Right ventricle myocardium superior (tissue), 1 donor: ENCODE results near the gene SH3PXD2A. TPM values are rescaled to one million over a fixed set of nuclear protein-coding genes. Genes with fewer than 3 reads are reported as not detected.
A peak's percentile ranks its signal among the peaks of the same experiment; 100 is the strongest.

ENCODE experiments used
- ATAC-seq: fragments of 200-7000 bp; cut with Tn5 transposase; one replicate; pipeline ENCODE4 v1.9.1; 2020; ENCODE audit warnings: mild to moderate bottlenecking; ENCODE audit not compliant: poor library complexity
- DNase-seq: peaks from one replicate; pipeline ENCODE4 v3.0.0-alpha.2; 2020
- intact Hi-C: fragments of 100-400 bp; cut with DNase I; formaldehyde crosslinking; loops from one replicate; pipeline ENCODE4 v1.11.2; 2022
- total RNA-seq: library from RNA; stranded (reverse); fragmentation: NEBNext Ultra II Directional; extraction: Animal tissue kit (Norgen Biotek cat#: 25700); gene quantifications from one replicate; pipeline ENCODE4 v1.2.1, GENCODE V29; 2021
- donor health status: DM: no; HTN: yes; CAD: no; lungs with severe emphysema.

SH3PXD2A gene
- total RNA-seq, 1 donor from 2014 or later: 27.0 TPM

DNA sequence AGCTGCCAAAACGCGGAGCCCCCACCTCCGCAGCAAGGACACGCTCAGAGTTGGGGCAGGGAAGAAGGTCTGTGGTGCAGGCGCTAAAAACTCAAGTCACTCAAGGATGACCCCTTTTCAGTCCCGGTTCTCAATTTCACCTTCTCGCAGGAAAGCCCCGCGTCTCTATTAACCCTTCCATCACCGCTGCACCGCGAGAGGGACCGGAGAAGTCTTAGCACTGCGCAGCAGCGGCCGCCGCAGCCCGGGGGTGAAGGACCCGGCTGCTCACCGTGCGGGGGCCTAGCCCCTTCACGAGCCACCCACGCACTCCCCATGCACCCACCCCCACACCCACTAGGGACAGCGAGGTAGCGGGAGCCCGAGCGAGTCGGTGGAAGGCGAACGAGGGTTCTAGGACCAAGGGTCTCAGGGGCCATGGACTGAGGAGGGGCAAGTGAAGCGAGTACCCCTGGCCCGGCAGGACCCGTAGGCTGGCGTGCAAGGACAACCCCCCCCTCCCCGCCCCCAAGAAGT is 162.9 kb downstream of the SH3PXD2A start:
- ATAC-seq (no peak), DNase-seq (no peak)

DNA sequence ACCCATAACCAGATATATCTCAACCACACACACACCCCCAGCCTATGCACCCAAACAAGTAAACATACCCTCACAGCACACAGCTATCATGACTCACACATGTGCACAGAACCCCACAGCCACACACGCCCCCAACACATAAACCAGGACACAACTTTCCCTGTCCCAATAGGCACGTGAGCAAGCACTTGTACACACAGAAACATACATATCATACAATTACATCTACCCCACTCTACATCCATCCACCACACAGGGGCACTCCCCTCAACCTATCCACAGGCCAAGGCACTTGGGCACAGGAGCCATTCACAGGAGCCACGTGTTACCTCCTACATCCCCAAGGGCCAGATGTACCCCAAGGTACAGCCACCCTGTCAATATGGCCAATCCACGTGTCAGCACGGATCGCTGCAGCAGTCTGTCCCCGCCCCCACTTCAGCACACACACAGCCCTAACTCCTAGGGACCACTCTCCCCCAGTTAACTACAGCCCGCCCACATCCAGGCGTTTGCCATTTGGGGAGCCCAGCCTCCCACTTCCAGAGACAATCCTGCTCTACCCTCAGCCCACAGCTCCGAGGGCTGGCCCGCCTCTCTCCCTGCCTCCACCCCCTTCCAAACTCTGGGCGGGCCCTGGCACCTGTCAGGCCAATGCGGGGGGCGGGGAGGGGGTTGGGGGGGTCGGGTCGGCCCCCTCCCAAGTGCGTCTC is 163.5 kb downstream of the SH3PXD2A start:
- intact Hi-C loops: no loop called here

More for the DNA sequence above, 162.9 kb downstream of the SH3PXD2A start:
- intact Hi-C loops: no loop called here

DNA sequence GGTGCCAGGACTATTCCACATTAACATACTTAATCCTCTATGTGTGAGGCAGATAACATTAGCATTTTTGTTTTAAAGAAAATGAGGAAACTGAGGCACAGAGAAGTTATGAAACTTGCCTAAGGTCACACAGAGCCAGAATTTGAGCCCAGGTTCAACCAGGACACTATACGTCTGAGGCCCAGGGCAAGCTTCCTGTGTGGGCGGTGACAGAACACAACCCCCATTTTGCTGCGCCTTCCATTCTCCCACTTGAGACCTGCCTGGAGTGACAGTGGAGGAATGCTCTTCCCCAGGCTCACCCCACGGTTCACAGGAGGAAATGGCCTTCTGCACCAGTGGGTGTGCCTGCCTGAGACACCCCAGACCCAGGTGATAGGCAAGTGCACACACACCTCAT is 164.1 kb downstream of the SH3PXD2A start:
- DNase-seq (no peak), ATAC-seq (no peak)
- intact Hi-C loops: no loop called here

More for the DNA sequence above, 163.5 kb downstream of the SH3PXD2A start:
- ATAC-seq (no peak), DNase-seq (no peak)

DNA sequence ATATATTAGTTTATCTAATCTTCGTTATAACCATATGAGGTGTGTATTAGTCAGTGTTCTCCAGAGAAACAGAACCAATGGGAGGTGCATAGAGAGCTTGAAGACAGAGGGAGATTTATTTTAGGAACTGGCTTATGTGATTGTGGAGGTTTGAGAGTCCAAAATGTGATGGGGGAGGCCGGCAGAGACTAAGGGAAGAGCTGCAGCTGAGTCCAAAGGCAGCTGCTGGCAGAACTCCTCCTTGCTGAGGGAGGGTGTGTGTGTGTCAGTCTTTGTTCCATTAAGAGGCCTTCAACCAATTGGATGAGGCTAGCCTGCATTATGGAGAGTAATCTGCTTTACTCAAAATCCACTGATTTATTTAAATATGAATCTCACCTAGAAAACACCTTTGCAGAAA is 165.1 kb downstream of the SH3PXD2A start:
- intact Hi-C loops: no loop called here
- DNase-seq (no peak), ATAC-seq (no peak)

DNA sequence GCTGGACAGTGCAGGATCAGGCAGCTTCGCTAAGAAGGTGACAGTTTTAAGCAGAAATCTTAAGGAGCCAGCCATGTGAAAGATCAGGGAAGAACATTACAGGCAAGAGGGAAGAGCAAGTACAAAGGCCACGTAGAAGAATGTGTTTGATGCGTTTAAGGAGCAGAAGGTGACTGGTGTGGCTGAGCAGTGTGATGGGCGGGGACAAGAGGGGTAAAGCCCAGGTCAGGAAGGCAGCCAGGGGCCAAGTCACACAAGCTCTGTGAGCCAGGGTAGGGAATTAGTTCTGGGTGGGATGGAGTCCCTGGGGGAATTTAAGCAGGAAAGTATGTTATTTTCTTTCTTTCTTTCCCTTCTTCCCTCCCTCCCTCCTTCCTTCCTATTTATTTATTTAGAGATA is 166.9 kb downstream of the SH3PXD2A start:
- ATAC-seq: no peak
- intact Hi-C loops: loop anchor here (5.0 kb wide), 1 partner anchor 86 kb away; no protein-coding TSS in a partner anchor
- DNase-seq: no peak

DNA sequence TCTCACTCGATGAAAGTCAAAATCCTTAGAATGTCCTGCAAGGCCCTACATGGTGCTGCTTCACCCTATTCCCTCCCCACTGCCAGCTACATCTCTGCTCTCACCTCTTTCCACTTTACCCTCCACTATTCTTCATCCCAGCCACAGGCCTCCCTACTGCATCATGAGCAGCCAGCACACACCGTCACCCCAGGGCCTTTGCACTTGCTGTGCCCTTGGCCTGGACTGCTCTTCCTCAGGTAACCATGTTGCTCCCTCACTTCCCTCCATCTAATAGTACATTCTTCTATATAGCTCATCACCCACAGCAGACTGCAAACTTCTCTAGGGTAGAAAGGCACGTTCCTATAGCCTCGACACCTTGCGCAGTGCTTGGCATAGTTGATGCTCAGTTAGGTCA is 167.7 kb downstream of the SH3PXD2A start:
- no peak for DNase-seq
- intact Hi-C loops: loop anchor here (5.0 kb wide), 1 partner anchor 85 kb away; no protein-coding TSS in a partner anchor
- ATAC-seq: no peak

DNA sequence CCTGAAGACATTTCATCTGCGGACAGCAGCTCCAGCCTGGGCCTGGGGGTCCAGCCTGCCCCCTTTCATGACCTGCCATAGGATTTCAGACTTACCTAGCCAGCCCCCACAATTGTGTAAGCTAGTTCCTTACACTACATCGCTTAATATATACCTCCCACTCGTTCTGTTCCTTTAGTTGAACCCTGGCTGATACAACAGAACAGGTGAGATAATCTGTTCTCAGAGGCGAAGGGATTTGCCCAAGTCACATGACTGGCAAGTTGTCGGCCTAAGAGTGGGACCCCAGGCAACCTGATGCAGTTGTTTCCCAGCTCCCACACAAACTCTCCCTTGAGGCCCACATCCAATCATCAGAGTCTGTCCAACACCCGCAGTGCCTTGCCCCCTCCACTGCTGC is 168.2 kb downstream of the SH3PXD2A start:
- no peak for ATAC-seq
- no peak for DNase-seq
- intact Hi-C loops: loop anchor here (5.0 kb wide), 1 partner anchor 85 kb away; no protein-coding TSS in a partner anchor

DNA sequence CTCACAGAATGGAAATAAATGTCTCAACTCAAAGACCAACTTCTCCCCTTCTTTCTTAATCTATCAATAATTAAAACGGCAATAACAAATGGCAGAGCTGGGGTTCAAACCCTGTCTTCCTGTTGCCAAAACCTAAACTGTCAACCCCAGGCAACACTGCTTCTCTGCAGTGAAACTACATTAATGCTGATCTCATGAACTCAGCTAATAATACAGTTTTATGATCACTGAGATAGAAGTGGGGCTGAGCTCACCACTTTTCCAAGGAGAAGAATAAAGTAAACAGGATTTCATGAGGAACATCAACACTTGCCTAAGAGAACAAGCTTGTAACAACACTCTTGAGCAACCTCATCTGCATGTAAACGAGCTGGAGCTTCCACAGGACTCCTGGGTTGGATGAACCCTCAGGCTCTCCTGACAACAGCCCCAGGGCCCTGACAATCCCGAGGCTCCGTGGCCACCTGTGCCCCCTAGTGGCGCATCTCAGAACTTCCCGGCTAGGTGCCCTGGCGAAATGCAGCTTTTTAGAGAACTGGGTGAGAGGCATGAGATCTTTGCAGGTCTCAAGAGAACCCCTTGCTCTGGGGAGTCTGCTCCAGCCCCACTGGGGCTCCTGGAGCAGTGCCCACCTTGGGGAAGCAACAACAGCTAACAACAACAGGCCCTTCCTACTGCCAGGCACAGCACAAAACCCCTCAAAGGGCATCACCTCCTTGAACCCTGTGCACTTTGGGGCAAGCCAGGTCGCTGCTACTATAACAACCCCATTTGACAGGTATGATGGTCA is 169.3 kb downstream of the SH3PXD2A start:
- peak; percentile 86 for DNase-seq
- ATAC-seq: peak; percentile 84
- intact Hi-C loops: loop anchor here (5.0 kb wide), 1 partner anchor 84 kb away; no protein-coding TSS in a partner anchor

DNA sequence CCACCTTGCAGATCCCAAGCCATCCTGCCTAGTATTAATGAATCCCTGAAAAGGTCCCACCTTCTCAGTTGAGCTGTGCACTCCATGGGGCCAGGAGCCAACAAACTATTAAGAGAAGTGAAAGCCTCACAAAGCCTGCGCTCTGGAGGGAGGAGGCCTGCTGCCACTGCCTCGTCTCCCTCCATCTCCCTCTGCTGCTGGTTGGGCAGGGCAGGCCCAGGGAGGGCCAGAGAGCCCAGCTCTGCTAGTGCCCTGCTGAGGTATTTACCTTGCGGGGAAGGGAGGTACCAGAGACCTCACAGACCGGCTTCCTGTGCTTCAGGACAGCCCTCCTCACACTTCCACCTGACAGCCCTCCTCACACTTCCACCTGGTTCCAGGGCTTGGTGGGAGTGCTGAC is 171.5 kb downstream of the SH3PXD2A start:
- intact Hi-C loops: no loop called here
- ATAC-seq: no peak
- no peak for DNase-seq

DNA sequence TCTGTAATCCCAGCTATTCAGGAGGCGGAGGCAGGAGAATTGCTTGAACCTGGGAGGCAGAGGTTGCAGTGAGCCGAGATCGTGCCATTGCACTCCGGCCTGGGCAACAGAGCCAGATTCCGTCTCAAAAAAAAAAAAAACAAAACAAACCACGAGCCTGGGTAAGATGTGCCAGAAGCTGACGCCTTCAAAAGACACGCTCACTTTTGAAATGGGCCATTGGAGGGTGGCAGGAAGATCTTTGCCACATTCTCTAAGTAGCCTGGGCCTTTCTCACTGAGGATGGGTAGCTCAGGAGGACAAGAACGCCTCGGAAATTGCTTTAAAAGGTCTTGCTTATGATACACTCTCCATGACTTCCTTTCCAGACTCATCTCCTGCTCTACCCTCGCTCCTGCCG is 172.7 kb downstream of the SH3PXD2A start:
- ATAC-seq: no peak
- DNase-seq: no peak
- intact Hi-C loops: no loop called here

DNA sequence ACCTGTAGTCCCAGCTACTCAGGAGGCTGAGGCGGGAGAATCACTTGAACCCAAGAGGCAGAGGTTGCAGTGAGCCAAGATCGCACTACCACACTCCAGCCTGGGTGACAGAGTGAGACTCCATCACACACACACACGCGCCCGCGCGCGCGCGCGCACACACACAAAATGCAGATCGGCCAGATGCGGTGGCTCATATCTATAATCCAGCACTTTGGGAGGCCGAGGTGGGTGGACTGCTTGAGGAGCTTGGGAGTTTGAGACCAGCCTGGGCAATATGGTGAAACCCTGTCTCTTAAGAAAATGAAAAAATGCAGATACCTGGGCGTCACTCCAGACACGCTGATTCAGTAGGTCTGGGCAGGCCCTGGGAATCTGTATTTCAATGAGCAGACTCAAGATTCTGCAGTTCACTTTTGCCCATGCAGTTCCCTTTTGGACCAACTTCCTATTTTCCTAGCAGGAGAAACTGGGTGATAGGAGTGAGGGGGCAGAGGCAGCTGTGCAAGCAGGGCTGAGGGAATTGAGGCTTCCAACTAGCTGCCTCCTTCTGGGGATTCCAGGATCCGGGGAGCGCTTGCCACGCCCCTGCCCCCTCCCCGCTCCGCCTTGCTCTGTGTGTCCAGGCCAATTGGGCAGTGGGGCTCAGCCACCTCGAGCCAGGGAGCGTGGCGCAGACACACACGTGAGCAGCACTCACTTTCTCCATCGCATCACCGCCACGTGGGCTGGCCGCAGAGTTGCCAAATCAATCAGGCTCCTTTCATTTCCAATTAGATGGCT is 173.6 kb downstream of the SH3PXD2A start:
- intact Hi-C loops: no loop called here
- DNase-seq: no peak
- no peak for ATAC-seq

DNA sequence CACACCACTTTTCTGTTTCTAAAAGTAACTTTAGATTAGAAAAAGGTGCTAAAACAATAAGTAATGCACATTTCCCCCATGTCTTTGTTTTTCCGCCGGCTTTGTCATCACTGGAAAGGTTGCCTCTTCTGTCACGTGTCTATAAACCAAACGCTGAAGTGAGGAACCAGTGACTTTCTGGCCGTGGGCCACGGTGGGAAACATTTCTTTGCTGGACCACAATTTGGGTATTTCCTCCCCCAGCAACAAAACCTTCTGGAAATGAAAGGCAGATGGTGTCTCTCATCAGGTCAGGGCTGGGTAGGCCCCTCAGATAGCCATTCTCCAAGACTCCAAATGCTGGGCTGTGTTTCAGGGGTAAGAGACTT is 174.5 kb downstream of the SH3PXD2A start:
- DNase-seq (no peak), ATAC-seq (no peak)
- intact Hi-C loops: no loop called here

DNA sequence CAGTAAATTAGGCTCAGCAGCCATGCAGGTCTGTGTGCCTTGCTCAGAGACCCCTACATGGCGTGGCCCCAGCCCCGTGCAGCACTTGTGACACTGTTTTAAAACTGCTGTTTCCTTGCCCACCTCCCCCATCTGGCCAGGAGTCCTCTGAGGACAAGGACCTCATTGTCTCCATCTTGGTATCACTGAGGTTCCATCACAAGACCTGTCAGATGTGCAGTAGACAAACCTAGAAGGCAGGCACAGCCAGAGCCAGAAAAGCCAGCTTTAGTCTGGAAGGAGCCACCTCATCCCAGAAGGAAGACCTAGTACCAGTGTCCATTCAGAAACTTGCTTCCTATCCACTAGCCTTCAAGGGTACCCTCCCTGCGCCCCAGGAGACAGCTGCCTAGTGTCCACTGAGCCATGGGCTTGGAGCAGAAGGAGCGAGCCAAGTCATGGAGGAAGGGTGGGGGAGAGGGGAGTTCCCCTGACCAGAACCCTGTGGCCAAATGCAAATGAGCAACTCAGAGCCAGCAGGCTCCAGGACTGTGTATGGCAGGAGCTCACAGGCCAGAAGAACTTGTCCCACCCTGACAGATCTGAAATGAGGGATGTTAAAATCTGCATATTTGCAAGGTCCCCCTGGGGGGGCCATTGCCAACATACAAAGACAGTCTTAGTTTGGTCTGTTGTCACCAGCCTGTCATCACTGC is 176.1 kb downstream of the SH3PXD2A start:
- DNase-seq: no peak
- intact Hi-C loops: no loop called here
- ATAC-seq: no peak

DNA sequence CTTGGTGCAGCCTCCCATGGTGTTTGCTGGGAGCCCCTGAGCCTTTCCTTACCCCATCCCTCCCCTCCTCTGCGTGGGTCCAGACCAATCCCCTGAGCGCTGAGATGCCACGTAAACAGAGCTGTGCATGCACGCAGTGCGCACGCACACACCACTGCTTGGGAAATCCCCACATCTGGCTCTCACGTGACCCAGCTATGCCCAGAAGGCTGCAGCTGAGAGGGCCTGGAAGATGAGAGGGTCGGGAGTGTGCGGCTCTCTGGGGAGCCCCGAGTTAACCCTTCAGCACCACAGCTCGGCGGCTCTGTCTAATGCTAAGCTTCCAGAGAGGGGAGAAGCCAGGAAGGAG is 177.2 kb downstream of the SH3PXD2A start:
- peak; percentile 87 for ATAC-seq
- intact Hi-C loops: no loop called here

DNA sequence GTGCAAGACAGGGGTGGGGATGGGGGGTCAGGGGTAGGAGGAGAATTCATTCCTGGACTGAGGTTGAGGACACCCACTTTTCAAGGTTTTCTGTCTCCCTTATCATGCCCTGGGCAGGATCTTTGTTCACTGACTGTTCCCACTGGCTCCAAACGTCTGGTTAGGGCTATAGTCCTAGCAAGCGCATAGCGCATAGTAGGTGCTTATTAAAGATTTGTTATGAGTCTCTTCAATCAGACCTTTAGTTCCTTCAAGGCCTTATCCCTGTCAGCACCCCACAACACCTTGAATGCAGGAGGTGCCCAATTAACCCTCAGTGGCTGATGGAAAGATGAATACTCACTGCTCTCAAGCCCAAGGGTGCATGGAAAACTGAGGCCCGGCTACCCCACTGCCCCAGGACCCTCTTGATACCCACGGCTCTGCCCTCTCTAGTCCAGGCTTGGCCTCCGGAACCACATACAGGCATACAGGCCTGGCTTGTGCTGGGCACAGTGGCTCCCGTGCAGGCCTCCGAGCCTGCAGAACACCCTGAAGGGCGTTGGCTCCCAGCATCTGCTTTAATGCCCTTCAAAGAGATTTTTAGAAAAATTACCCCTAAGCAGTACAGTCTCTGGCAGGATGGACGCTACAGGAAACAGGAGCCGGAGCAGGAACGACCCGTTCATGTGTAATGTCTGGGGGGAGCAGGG is 177.7 kb downstream of the SH3PXD2A start:
- ATAC-seq: no peak
- intact Hi-C loops: no loop called here
- DNase-seq: no peak

More for the DNA sequence above, 177.2 kb downstream of the SH3PXD2A start:
- DNase-seq: peak; percentile 87

DNA sequence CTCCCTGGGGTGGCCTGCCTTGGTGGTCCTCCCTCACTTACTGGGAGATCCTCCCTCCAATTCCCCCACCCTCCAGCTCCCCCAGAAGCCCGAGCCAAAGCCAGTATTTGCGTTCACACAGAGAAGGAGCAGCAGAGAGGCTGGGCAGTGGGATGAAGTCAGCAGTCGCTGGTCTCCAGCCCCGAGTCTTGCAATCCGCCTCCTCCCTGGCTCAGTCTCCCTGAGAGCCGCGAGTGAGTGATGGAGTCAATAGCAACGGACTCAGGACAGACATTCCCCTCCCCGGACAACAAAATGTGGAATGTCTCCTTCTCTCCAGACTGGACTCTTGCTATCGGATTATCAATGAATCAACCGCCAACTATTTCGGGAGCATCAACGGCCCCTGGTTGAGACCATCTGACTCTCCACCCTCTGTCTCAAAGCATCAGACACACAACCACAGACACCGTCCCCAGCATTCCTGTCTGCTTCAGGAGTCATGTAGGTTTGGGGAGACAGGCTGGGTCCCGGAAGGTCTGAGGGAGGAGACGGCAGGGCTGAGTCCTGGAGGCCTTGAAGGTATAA is 178.4 kb downstream of the SH3PXD2A start:
- peak; percentile 60 for ATAC-seq
- DNase-seq: peak; percentile 73
- intact Hi-C loops: no loop called here

DNA sequence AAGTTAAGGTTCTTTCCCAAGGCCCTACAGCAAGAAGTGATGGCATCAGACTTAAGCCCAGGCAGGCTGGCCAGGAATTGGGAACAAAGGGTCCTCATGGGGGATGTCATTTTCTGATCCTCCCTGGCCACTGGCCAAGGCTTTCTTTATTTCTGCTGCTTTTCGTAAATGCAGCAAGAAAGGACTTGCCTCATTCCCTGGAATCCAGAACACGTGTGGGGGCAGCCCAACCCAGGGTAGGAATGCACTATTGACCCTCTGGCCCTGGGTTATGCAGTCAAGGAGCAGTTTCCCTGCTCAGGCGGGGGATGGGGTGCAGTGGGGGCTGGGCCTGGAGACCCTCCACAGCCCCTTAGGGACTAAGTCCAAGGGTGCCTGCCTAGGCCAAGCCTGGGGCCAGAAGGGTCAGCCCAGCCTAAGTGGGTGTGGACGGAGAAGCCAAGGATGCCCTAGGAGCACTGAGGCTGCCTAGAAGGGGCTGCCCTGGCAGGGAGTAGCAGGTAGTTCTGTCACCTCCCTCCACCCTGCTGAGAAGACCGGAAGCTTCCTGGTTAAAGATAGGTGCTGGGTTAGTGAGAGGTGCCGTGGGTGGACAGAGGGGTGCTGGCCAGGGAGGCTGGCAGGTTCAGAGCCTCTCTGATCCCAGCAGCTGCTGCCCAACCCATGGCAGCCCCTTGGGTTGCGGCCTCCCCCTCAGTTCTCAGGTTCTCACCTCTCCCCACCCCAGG is 179.2 kb downstream of the SH3PXD2A start:
- peak; percentile 6 for ATAC-seq
- DNase-seq: no peak
- intact Hi-C loops: no loop called here
